ENCODE measurements around the gene ADAMTS17.

DNA sequence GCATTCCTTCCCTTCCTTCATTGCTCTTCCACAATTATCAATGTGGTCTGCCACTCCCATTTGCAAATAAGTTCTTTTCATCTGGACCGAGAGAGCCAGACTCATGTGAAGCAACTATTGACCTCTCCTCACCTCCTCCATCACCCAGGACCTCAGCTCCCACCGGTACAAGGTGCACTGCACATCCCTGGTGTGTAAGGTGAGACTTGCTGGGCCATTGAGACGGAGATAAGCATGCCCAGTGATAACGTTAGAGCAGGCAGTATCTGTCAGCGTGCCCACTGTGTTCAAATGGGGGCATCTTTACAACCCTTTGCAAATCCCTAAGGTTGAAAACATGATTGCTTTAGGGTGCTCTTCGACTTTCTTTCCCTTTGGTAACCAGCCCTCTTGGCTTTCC is 154.8 kb downstream of the ADAMTS17 start:
- TF ChIP-seq, protein P1, sequence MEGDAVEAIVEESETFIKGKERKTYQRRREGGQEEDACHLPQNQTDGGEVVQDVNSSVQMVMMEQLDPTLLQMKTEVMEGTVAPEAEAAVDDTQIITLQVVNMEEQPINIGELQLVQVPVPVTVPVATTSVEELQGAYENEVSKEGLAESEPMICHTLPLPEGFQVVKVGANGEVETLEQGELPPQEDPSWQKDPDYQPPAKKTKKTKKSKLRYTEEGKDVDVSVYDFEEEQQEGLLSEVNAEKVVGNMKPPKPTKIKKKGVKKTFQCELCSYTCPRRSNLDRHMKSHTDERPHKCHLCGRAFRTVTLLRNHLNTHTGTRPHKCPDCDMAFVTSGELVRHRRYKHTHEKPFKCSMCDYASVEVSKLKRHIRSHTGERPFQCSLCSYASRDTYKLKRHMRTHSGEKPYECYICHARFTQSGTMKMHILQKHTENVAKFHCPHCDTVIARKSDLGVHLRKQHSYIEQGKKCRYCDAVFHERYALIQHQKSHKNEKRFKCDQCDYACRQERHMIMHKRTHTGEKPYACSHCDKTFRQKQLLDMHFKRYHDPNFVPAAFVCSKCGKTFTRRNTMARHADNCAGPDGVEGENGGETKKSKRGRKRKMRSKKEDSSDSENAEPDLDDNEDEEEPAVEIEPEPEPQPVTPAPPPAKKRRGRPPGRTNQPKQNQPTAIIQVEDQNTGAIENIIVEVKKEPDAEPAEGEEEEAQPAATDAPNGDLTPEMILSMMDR (conservative IDR thresholded peaks at IDR 0.05): no peak
- TF ChIP-seq EZH2 (IDR thresholded peaks at IDR 0.05; ENCODE audit: low read depth): no peak
